ENCODE results near the gene TMEM259. TPM values are rescaled to one million over a fixed set of nuclear protein-coding genes. Genes with fewer than 3 reads are reported as not detected.

The TMEM259 gene
- total and polyA plus RNA-seq, 2 of the 13 experiments (the other 11 are each of a cell fraction or from before 2014, with no cell fraction given): 64.7 to 164 TPM

DNA sequence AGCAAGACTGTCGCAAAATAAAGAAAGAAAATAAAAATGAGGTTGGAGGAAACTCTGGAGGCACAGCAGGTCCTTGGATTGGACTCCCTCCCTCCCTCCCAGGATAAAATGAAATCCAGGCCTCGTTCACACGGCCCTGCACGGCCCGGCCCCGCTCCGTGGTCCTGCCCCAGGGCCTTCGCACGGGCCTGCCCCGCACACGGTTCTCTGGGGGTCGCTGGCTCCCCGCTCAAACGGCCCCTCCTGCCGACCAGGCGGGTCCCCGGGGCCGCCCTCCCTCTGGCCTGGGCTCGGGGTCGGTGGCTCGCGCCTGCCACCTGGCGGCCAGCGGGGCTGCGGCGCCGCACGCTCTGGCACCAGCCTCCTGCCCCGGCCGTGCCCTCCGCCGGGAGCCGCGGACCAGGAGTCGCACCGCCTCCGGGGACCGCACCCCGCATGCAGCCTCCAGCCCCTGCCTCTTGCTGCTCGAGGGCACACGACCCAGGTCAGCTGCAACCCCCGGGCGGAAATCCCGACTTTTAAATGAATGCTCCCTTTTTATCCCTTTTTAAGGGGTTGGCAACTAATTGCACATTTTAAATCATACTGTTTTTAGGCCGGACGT is 38.3 kb downstream of the TMEM259 start (continued):
- TF ChIP-seq CSRNP2 (CRISPR knock-in tag; conservative IDR thresholded peaks at IDR 0.05; ENCODE audit: low read depth): no peak
- no peak for TF ChIP-seq ZNF20 (CRISPR knock-in tag; IDR thresholded peaks at IDR 0.05)
- TF ChIP-seq, protein P1, sequence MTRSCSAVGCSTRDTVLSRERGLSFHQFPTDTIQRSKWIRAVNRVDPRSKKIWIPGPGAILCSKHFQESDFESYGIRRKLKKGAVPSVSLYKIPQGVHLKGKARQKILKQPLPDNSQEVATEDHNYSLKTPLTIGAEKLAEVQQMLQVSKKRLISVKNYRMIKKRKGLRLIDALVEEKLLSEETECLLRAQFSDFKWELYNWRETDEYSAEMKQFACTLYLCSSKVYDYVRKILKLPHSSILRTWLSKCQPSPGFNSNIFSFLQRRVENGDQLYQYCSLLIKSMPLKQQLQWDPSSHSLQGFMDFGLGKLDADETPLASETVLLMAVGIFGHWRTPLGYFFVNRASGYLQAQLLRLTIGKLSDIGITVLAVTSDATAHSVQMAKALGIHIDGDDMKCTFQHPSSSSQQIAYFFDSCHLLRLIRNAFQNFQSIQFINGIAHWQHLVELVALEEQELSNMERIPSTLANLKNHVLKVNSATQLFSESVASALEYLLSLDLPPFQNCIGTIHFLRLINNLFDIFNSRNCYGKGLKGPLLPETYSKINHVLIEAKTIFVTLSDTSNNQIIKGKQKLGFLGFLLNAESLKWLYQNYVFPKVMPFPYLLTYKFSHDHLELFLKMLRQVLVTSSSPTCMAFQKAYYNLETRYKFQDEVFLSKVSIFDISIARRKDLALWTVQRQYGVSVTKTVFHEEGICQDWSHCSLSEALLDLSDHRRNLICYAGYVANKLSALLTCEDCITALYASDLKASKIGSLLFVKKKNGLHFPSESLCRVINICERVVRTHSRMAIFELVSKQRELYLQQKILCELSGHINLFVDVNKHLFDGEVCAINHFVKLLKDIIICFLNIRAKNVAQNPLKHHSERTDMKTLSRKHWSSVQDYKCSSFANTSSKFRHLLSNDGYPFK (CRISPR knock-in tag; IDR thresholded peaks at IDR 0.05; ENCODE audit: borderline replicate concordance): no peak
- no peak for TF ChIP-seq ATAD3A (CRISPR knock-in tag; IDR thresholded peaks at IDR 0.05)
- TF ChIP-seq TMF1 (CRISPR knock-in tag; IDR thresholded peaks at IDR 0.05; ENCODE audit: low read depth): no peak
- no peak for TF ChIP-seq ETV5 (CRISPR knock-in tag; IDR thresholded peaks at IDR 0.05; ENCODE audit: borderline replicate concordance)
- TF ChIP-seq PAF1 (CRISPR knock-in tag; IDR thresholded peaks at IDR 0.05): no peak
- peak; percentile 89 for TF ChIP-seq MAX (IDR thresholded peaks at IDR 0.05)
- TF ChIP-seq ZFP41 (CRISPR knock-in tag; IDR thresholded peaks at IDR 0.05; ENCODE audit: borderline replicate concordance): no peak
- no peak for TF ChIP-seq ZNF430 (CRISPR knock-in tag; IDR thresholded peaks at IDR 0.05)
- no peak for TF ChIP-seq ZNF432 (CRISPR knock-in tag; IDR thresholded peaks at IDR 0.05; ENCODE audit: borderline replicate concordance)
- TF ChIP-seq, protein P2, sequence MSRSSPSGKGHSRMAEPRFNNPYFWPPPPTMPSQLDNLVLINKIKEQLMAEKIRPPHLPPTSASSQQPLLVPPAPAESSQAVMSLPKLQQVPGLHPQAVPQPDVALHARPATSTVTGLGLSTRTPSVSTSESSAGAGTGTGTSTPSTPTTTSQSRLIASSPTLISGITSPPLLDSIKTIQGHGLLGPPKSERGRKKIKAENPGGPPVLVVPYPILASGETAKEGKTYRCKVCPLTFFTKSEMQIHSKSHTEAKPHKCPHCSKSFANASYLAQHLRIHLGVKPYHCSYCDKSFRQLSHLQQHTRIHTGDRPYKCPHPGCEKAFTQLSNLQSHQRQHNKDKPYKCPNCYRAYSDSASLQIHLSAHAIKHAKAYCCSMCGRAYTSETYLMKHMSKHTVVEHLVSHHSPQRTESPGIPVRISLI (CRISPR knock-in tag; IDR thresholded peaks at IDR 0.05; ENCODE audit: borderline replicate concordance): no peak; the same call in 1 of the 2 replicates
- no peak for TF ChIP-seq KLF16 (CRISPR knock-in tag; IDR thresholded peaks at IDR 0.05)
- TF ChIP-seq RARG (CRISPR knock-in tag; IDR thresholded peaks at IDR 0.05; ENCODE audit: low read depth): no peak
- TF ChIP-seq TCF7 (IDR thresholded peaks at IDR 0.05; ENCODE audit: low read depth): no peak
- TF ChIP-seq, protein P3, sequence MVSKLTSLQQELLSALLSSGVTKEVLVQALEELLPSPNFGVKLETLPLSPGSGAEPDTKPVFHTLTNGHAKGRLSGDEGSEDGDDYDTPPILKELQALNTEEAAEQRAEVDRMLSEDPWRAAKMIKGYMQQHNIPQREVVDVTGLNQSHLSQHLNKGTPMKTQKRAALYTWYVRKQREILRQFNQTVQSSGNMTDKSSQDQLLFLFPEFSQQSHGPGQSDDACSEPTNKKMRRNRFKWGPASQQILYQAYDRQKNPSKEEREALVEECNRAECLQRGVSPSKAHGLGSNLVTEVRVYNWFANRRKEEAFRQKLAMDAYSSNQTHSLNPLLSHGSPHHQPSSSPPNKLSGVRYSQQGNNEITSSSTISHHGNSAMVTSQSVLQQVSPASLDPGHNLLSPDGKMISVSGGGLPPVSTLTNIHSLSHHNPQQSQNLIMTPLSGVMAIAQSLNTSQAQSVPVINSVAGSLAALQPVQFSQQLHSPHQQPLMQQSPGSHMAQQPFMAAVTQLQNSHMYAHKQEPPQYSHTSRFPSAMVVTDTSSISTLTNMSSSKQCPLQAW (CRISPR knock-in tag; IDR thresholded peaks at IDR 0.05): no peak
- no peak for TF ChIP-seq HIVEP1 (CRISPR knock-in tag; IDR thresholded peaks at IDR 0.05)
- TF ChIP-seq MAFG (CRISPR knock-in tag; IDR thresholded peaks at IDR 0.05): no peak
- TF ChIP-seq FOXO1 (CRISPR knock-in tag; IDR thresholded peaks at IDR 0.05): peak; percentile 38; the same call in 1 of the 2 replicates
- no peak for TF ChIP-seq U2AF2 (IDR thresholded peaks at IDR 0.05; ENCODE audit: low read depth, low read length)
- TF ChIP-seq ATF4 (CRISPR knock-in tag; IDR thresholded peaks at IDR 0.05): no peak
- no peak for TF ChIP-seq ZNF564 (CRISPR knock-in tag; IDR thresholded peaks at IDR 0.05)
- no peak for TF ChIP-seq ZNF672 (CRISPR knock-in tag; IDR thresholded peaks at IDR 0.05)

Measured in HepG2 (cell line).